GM13976 (cell line): ENCODE data around the gene COG7.

Experiments
- DNase-seq: peaks from one replicate; pipeline ENCODE4 v3.0.0; 2012; ENCODE audit warnings: low spot score
- CTCF ChIP-seq: IDR thresholded peaks from 2 replicates; pipeline ENCODE4 v1.5.1; 2012; ENCODE audit warnings: borderline replicate concordance, mild to moderate bottlenecking; ENCODE audit not compliant: insufficient read depth; ENCODE audit errors: extremely low read depth, missing control alignments, control extremely low read depth
- in situ Hi-C: fragments of 300-500 bp; cut with MboI; formaldehyde crosslinking; loops from one replicate; pipeline ENCODE4 v1.12.0; 2022; ENCODE audit warnings: low sequenced_read_pairs, mixed read lengths, inconsistent platforms; ENCODE audit not compliant: unreplicated experiment

The COG7 gene

GRCh38 chr16:23343643-23344612 is 109.1 kb downstream of the COG7 start:
- in situ Hi-C loops: no loop called here
- no peak for DNase-seq
- no peak for TF ChIP-seq CTCF

- in situ Hi-C loops: no loop called here
- DNase-seq: no peak
- no peak for TF ChIP-seq CTCF
Observed at GRCh38 chr16:23342083-23342640, 110.8 kb downstream of the COG7 start.

GRCh38 chr16:23339787-23340186 is 113.2 kb downstream of the COG7 start:
- in situ Hi-C loops: no loop called here
- no peak for DNase-seq
- no peak for TF ChIP-seq CTCF
